Activated B cell treated with CpG ODN at 0.5 μM for 24 hours (primary cell): ENCODE data around the gene SCLY. TPM values are rescaled to one million over a fixed set of nuclear protein-coding genes. Genes with fewer than 3 reads are reported as not detected.

Experiments
- ATAC-seq: fragments of 200-7000 bp; cut with Tn5 transposase; one replicate; pipeline ENCODE4 v1.10.0; 2021; ENCODE audit warnings: low read depth, mild to moderate bottlenecking, moderate library complexity
- CTCF ChIA-PET: fragments of 350-600 bp; sonication (Branson Sonifier 250); formaldehyde crosslinking; loops from one replicate; lab custom pipeline; 2021; ENCODE audit warnings: antibody characterized with exemption; lab: Charles Lee
- POLR2A ChIA-PET: fragments of 350-600 bp; sonication (Branson Sonifier 250); formaldehyde crosslinking; loops from one replicate; lab custom pipeline; 2021; ENCODE audit warnings: antibody characterized with exemption; lab: Charles Lee
- DNase-seq: peaks from one replicate; pipeline ENCODE4 v3.0.0; 2022
- H3K27ac Mint-ChIP-seq: one replicate; pipeline ENCODE4 v1.8.0; 2020; ENCODE audit warnings: mixed read lengths
- H3K27me3 Mint-ChIP-seq: one replicate; pipeline ENCODE4 v1.8.0; 2021; ENCODE audit warnings: mixed read lengths
- H3K36me3 Mint-ChIP-seq: one replicate; pipeline ENCODE4 v1.8.0; 2021; ENCODE audit warnings: low read depth, mixed read lengths
- H3K4me1 Mint-ChIP-seq: one replicate; pipeline ENCODE4 v1.8.0; 2021; ENCODE audit warnings: mixed read lengths
- H3K4me3 Mint-ChIP-seq: one replicate; pipeline ENCODE4 v1.8.0; 2020; ENCODE audit warnings: mild to moderate bottlenecking, mixed read lengths
- H3K9me3 Mint-ChIP-seq: one replicate; pipeline ENCODE4 v1.8.0; 2020; ENCODE audit warnings: mixed read lengths
- intact Hi-C: fragments of 100-400 bp; cut with micrococcal nuclease; formaldehyde crosslinking; loops from one replicate; pipeline ENCODE4 v1.15.1; 2024
- total RNA-seq: library from RNA; stranded (reverse); gene quantifications from 2 replicates; pipeline ENCODE4 v1.2.3, GENCODE V29; 2022
- TF ChIP-seq, protein P1 (sequence below): fragments of 200-600 bp; IDR thresholded peaks from one replicate; pipeline ENCODE4 v1.8.0; 2022; ENCODE audit warnings: antibody characterized with exemption, mild to moderate bottlenecking

Gene SCLY
- total RNA-seq, 1 donor from 2014 or later, result 26.9 TPM

DNA sequence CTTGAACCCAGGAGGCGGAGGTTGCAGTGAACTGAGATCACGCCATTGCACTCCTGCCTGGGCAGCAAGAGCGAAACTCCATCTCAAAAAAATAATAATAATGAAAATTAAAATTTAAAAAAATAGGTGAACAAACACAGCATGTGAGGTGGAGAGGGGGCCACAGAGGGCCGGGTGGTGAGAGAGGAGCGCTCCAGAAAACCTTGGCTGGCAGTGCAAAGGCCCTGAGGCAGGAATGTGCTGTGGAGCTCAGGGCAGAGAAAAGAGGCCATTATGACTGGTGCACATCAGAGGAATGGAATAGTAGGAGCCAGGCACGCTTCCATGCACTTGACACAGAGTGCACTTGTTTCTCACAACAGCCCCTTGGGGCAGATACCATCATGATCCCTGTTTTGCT, 21.6 kb upstream of the SCLY start:
- no peak for ATAC-seq
- no peak for DNase-seq
- Mint-ChIP-seq H3K4me3 (no peak overlapping the region), H3K27me3 (no peaks in the 10 kb centered on the region), H3K36me3 (peaks cover 75% of the 10 kb centered on the region), H3K4me1 (no peaks in the 10 kb centered on the region), H3K9me3 (no peaks in the 10 kb centered on the region), H3K27ac (no peak overlapping the region)
- TF ChIP-seq, protein P1, sequence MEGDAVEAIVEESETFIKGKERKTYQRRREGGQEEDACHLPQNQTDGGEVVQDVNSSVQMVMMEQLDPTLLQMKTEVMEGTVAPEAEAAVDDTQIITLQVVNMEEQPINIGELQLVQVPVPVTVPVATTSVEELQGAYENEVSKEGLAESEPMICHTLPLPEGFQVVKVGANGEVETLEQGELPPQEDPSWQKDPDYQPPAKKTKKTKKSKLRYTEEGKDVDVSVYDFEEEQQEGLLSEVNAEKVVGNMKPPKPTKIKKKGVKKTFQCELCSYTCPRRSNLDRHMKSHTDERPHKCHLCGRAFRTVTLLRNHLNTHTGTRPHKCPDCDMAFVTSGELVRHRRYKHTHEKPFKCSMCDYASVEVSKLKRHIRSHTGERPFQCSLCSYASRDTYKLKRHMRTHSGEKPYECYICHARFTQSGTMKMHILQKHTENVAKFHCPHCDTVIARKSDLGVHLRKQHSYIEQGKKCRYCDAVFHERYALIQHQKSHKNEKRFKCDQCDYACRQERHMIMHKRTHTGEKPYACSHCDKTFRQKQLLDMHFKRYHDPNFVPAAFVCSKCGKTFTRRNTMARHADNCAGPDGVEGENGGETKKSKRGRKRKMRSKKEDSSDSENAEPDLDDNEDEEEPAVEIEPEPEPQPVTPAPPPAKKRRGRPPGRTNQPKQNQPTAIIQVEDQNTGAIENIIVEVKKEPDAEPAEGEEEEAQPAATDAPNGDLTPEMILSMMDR, result no peak
- POLR2A ChIA-PET, result no interaction called here
- CTCF ChIA-PET, result no interaction called here
- intact Hi-C loops, result no loop called here

DNA sequence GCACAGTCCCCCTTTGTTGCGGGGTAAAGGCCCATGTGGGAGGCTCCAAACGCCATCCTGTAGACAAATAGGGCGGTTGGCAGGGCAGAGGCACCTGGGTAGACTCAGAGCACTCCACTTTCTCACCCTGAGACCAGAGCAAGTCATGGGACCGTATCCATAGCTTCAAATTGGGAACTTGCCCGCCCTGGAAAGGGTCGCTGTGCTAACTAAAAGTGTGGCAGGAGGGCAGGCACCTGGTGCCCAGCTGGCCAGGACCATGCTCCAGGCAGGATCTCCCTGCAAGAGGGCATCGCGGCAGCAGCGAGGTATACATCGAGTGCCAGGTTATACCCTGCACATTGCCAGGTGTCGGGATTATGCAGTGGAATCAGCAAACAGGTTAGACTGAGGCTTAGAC, 20.8 kb upstream of the SCLY start:
- Mint-ChIP-seq H3K27ac (no peak overlapping the region), H3K4me3 (no peak overlapping the region), H3K9me3 (no peaks in the 10 kb centered on the region), H3K36me3 (peaks cover 68% of the 10 kb centered on the region), H3K4me1 (no peaks in the 10 kb centered on the region), H3K27me3 (no peaks in the 10 kb centered on the region)
- ChIA-PET CTCF (no interaction called here), POLR2A (no interaction called here)
- no peak for ATAC-seq
- TF ChIP-seq, protein P1, result no peak
- no peak for DNase-seq
- intact Hi-C loops, result no loop called here

DNA sequence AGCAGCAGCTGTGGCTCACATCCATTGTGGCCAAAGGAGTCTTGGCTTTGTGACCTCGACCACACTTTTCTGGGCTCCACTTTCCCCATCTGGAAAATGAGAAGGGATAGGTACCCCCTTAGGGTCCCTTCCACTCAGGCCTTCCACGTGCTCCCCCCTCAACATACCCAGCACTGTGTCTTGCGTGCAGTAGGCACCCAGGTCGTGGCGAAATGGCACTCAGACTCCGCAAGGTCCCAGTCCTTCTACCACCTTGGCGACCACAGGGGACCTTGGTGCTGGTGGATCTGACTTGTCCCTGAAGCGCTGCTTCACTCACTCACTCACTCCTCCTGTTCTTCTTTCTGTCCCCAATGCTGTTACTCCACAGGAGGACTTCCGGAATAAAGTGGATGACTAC, 19.9 kb upstream of the SCLY start:
- DNase-seq (no peak), ATAC-seq (no peak)
- no peaks in the 10 kb centered on the region for H3K27me3 Mint-ChIP-seq
- H3K27ac Mint-ChIP-seq, result no peak overlapping the region
- peaks cover 64% of the 10 kb centered on the region for H3K36me3 Mint-ChIP-seq
- intact Hi-C loops, result no loop called here
- ChIA-PET POLR2A (no interaction called here), CTCF (no interaction called here)
- H3K9me3 Mint-ChIP-seq, result no peaks in the 10 kb centered on the region
- H3K4me3 Mint-ChIP-seq, result no peak overlapping the region
- no peaks in the 10 kb centered on the region for H3K4me1 Mint-ChIP-seq
- TF ChIP-seq, protein P1, result no peak

DNA sequence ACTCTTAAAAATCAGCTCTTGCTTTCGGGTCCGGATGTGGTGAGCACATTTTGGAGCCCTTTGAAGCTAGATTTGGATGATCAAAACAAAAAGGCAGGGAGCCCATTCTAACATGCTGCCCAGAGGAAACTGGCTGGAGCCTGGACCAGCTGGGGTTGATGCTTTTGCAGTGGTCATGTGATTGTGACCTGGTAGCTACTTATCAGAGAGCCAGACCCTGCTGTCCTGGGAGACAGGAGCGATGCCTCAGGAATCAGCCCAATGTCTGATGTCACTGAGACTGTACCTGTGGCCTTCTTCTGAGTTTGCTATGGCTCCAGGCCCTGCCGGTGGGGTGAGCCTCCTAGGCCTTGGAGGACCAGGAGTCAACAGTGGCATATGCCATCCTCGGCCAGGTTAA, 18.7 kb upstream of the SCLY start:
- Mint-ChIP-seq H3K4me1 (no peaks in the 10 kb centered on the region), H3K27ac (no peak overlapping the region), H3K36me3 (peaks cover 65% of the 10 kb centered on the region), H3K27me3 (no peaks in the 10 kb centered on the region), H3K9me3 (no peaks in the 10 kb centered on the region), H3K4me3 (no peak overlapping the region)
- POLR2A ChIA-PET, result no interaction called here
- TF ChIP-seq, protein P1, result no peak
- intact Hi-C loops, result no loop called here
- ATAC-seq (no peak), DNase-seq (no peak)
- CTCF ChIA-PET, result no interaction called here

DNA sequence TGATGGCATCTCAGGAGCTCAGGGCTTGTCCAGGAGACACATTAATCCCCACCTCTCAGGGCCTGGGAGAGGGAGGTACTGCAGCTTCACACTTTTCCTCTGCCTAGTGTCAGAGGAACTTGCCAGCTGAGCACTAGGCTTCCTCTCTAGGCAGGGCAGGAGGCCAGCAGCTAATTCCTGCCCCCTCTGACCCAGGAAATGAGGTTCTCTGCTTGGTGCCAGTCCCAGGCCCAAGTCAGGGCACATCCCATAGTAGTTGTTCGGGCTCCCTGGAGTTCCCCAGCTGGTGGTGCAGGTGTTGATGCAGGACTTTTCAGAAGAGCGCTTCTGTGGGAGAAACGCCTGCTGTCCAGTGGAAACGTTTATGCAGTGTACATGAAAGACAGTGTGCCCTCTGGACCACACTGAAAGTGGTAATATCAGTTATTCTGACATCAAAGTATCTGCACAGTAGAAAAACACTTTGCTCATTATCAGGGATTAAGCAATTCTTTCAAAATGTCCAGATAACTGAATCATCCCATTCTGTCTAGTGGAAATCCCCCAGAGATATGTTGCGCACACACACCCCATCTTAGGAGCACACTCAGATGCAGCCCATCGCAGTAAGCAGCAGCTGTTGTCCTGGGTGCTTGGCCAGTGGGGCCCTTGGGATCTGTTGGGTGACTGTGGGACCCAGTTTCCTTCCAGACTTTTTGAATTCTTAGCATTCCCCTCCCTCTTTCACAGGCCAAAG, 17.8 kb upstream of the SCLY start:
- no peak for ATAC-seq
- no peaks in the 10 kb centered on the region for H3K27me3 Mint-ChIP-seq
- H3K27ac Mint-ChIP-seq, result no peak overlapping the region
- POLR2A ChIA-PET, result no interaction called here
- TF ChIP-seq, protein P1, result no peak
- CTCF ChIA-PET, result no interaction called here
- H3K9me3 Mint-ChIP-seq, result peaks cover 3% of the 10 kb centered on the region
- H3K4me3 Mint-ChIP-seq, result no peak overlapping the region
- H3K36me3 Mint-ChIP-seq, result peaks cover 61% of the 10 kb centered on the region
- H3K4me1 Mint-ChIP-seq, result no peaks in the 10 kb centered on the region
- DNase-seq, result no peak
- intact Hi-C loops, result no loop called here
